CD14-positive monocyte (primary cell): Measurements from ENCODE around the gene CPNE8. TPM values are rescaled to one million over a fixed set of nuclear protein-coding genes. Genes with fewer than 3 reads are reported as not detected.

Source experiments
- DNase-seq, 3 donors: peaks; one replicate each; pipeline ENCODE4 v3.0.0-alpha.2; 2011 to 2022
- H2AFZ ChIP-seq: 2 replicates; pipeline ENCODE4 v1.6.0; 2012; ENCODE audit warnings: mild to moderate bottlenecking, low read depth, low read length, inconsistent platforms; ENCODE audit not compliant: insufficient read depth, poor library complexity, severe bottlenecking
- H3K27ac ChIP-seq, 2 donors: 1 replicate in 1 of 2; 2 replicates in 1 of 2; pipeline ENCODE4 v1.5.1; 2012 to 2013; ENCODE audit warnings: low read length in 2 of 2, control low read depth in 1 of 2, inconsistent platforms in 1 of 2, low read depth in 1 of 2, mild to moderate bottlenecking in 1 of 2
- H3K27me3 ChIP-seq, 2 donors: one replicate each; pipeline versions ENCODE4 v1.6.0 to v1.6.1; 2011 to 2013; ENCODE audit warnings: low read length in 2 of 2; ENCODE audit not compliant: control insufficient read depth in 2 of 2, insufficient read depth in 2 of 2
- H3K36me3 ChIP-seq, 2 donors: replicated peaks in 1 of 2; 1 replicate in 1 of 2; 2 replicates in 1 of 2; pipeline versions ENCODE4 v1.5.1 to v1.6.1; 2012 to 2013; ENCODE audit warnings: low read length in 2 of 2, control low read depth in 1 of 2, inconsistent platforms in 1 of 2, mild to moderate bottlenecking in 1 of 2; ENCODE audit not compliant: insufficient read depth in 2 of 2, control insufficient read depth in 1 of 2
- H3K4me1 ChIP-seq, 2 donors: 1 replicate in 1 of 2; 2 replicates in 1 of 2; pipeline versions ENCODE4 v1.5.1 to v1.6.1; 2012 to 2013; ENCODE audit warnings: low read length in 2 of 2, control low read depth in 1 of 2, inconsistent platforms in 1 of 2, mild to moderate bottlenecking in 1 of 2, moderate library complexity in 1 of 2; ENCODE audit not compliant: insufficient read depth in 2 of 2, control insufficient read depth in 1 of 2
- H3K4me2 ChIP-seq: replicated peaks from 2 replicates; pipeline ENCODE3; 2012; ENCODE audit warnings: low read length, moderate library complexity, mild to moderate bottlenecking; ENCODE audit not compliant: poor library complexity, severe bottlenecking; ENCODE audit errors: extremely low read depth
- H3K4me3 ChIP-seq, 3 experiments: fragments of 200-600 bp in 1 of 3; sonication (generic) in 1 of 3; replicated peaks in 1 of 3; 1 replicate in 2 of 3; 2 replicates in 1 of 3; pipeline ENCODE4 v1.5.1; 2011 to 2013; ENCODE audit warnings: low read length in 3 of 3, mild to moderate bottlenecking in 3 of 3, control low read depth in 2 of 3, low read depth in 2 of 3, inconsistent platforms in 1 of 3, moderate library complexity in 1 of 3
- H3K79me2 ChIP-seq: 2 replicates; pipeline ENCODE4 v1.6.0; 2012; ENCODE audit warnings: mild to moderate bottlenecking, control low read depth, inconsistent platforms, low read length, moderate library complexity; ENCODE audit not compliant: insufficient read depth
- H3K9ac ChIP-seq: 2 replicates; pipeline ENCODE4 v1.6.0; 2017; ENCODE audit warnings: low read length, mild to moderate bottlenecking; ENCODE audit not compliant: insufficient read depth, poor library complexity, severe bottlenecking
- H3K9me3 ChIP-seq, 2 donors: replicated peaks in 1 of 2; 1 replicate in 1 of 2; 2 replicates in 1 of 2; pipeline versions ENCODE4 v1.5.1 to v1.6.1; 2012 to 2013; ENCODE audit warnings: low read length in 2 of 2, control low read depth in 1 of 2; ENCODE audit not compliant: control insufficient read depth in 1 of 2, insufficient read depth in 1 of 2
- H4K20me1 ChIP-seq: 2 replicates; pipeline ENCODE4 v1.6.0; 2012; ENCODE audit warnings: mild to moderate bottlenecking, low read length, control low read depth, moderate library complexity; ENCODE audit not compliant: insufficient read depth
- H3K27ac Mint-ChIP-seq, 7 donors: one replicate each; pipeline ENCODE4 v1.8.0; 2020; ENCODE audit warnings: mild to moderate bottlenecking in 7 of 7, mixed read lengths in 7 of 7, moderate library complexity in 6 of 7, inconsistent platforms in 2 of 7
- H3K27me3 Mint-ChIP-seq, 3 donors: one replicate each; pipeline ENCODE4 v1.8.0; 2021 to 2022; ENCODE audit warnings: low read depth in 3 of 3, mild to moderate bottlenecking in 3 of 3, mixed read lengths in 3 of 3, moderate library complexity in 3 of 3, inconsistent platforms in 1 of 3
- H3K36me3 Mint-ChIP-seq, 2 donors: one replicate each; pipeline ENCODE4 v1.8.0; 2020; ENCODE audit warnings: mixed read lengths in 2 of 2, inconsistent platforms in 1 of 2, mild to moderate bottlenecking in 1 of 2
- H3K4me1 Mint-ChIP-seq: one replicate; pipeline ENCODE4 v1.8.0; 2020; ENCODE audit warnings: mild to moderate bottlenecking, mixed read lengths
- H3K4me3 Mint-ChIP-seq, 2 donors: one replicate each; pipeline ENCODE4 v1.8.0; 2020; ENCODE audit warnings: mild to moderate bottlenecking in 2 of 2, mixed read lengths in 2 of 2, moderate library complexity in 1 of 2
- H3K9me3 Mint-ChIP-seq, 7 donors: one replicate each; pipeline ENCODE4 v1.8.0; 2020 to 2022; ENCODE audit warnings: mixed read lengths in 7 of 7, mild to moderate bottlenecking in 6 of 7, moderate library complexity in 6 of 7, inconsistent platforms in 2 of 7
- CTCF ChIP-seq: fragments of 200-600 bp; IDR thresholded peaks from one replicate; pipeline ENCODE4 v1.8.0; 2022; ENCODE audit warnings: antibody characterized with exemption, mild to moderate bottlenecking
- WGBS: methylation state at CpG from one replicate; pipeline ENCODE4 v1.1.5; 2013; ENCODE audit warnings: missing lambda C conversion rate; ENCODE audit not compliant: insufficient coverage; 5-methylcytosine and 5-hydroxymethylcytosine counted together
- intact Hi-C, 2 donors: fragments of 100-400 bp; cut with micrococcal nuclease; formaldehyde crosslinking; loops; one replicate each; pipeline versions ENCODE4 v1.15.0 to v1.15.1; 2023
- polyA plus RNA-seq, 3 donors: library from polyadenylated mRNA; depleted of rRNA in 1 of 3; unstranded in 2 of 3; stranded (reverse) in 1 of 3; fragments of 300-500 nt in 2 of 3; fragments of >200 nt in 1 of 3; fragmentation: Illumina TruSeq in 2 of 3; gene quantifications; 1 replicate in 2 of 3; 2 replicates in 1 of 3; pipeline ENCODE4 v1.2.3, GENCODE V29; 2012 to 2021

The CPNE8 gene
- polyA plus RNA-seq, 3 donors: 15.2 to 22.5 (median 19.0) TPM

- Histone ChIP-seq H2AFZ (no peak overlapping the region), H3K4me3 (no peak overlapping the region), H3K9ac (no peak overlapping the region), H3K79me2 (no peaks in the 10 kb centered on the region), H4K20me1 (no peaks in the 10 kb centered on the region), H3K36me3 (no peaks in the 10 kb centered on the region), H3K4me2 (no peak overlapping the region), H3K9me3 (no peaks in the 10 kb centered on the region), H3K4me1 (peaks cover 3% of the 10 kb centered on the region in 2 donors), H3K27me3 (no peaks in the 10 kb centered on the region), H3K27ac (no peak overlapping the region)
- Mint-ChIP-seq H3K4me3 (no peak overlapping the region), H3K27ac (no peak overlapping the region), H3K4me1 (peaks cover 3% of the 10 kb centered on the region), H3K9me3 (no peaks in the 10 kb centered on the region), H3K36me3 (no peaks in the 10 kb centered on the region), H3K27me3 (no peaks in the 10 kb centered on the region)
- 90% methylated on average over 1 of the region's 5 CpGs for WGBS
- TF ChIP-seq CTCF: no peak
- DNase-seq: no peak
- intact Hi-C loops: no loop called here
Measured at GRCh38 chr12:38912116-38912515, 6.7 kb upstream of the CPNE8 start.

- H3K4me3 ChIP-seq: no peak overlapping the region
- peaks cover 6 to 7% of the 10 kb centered on the region in 2 donors for H3K4me1 ChIP-seq
- H3K36me3 Mint-ChIP-seq: no peaks in the 10 kb centered on the region
- H3K4me1 Mint-ChIP-seq: peaks cover 7% of the 10 kb centered on the region
- no peaks in the 10 kb centered on the region for H3K27me3 ChIP-seq
- no peaks in the 10 kb centered on the region for H3K79me2 ChIP-seq
- H4K20me1 ChIP-seq: no peaks in the 10 kb centered on the region
- no peaks in the 10 kb centered on the region for H3K27me3 Mint-ChIP-seq
- H3K4me2 ChIP-seq: no peak overlapping the region
- no peaks in the 10 kb centered on the region for H3K9me3 Mint-ChIP-seq
- no peak for TF ChIP-seq CTCF
- no peak overlapping the region for H3K27ac ChIP-seq
- WGBS: no CpG with 5 or more reads among the region's 1 CpG
- H2AFZ ChIP-seq: no peak overlapping the region
- H3K4me3 Mint-ChIP-seq: no peak overlapping the region
- H3K36me3 ChIP-seq: no peaks in the 10 kb centered on the region
- DNase-seq: no peak
- H3K9ac ChIP-seq: no peak overlapping the region
- H3K27ac Mint-ChIP-seq: no peak overlapping the region
- H3K9me3 ChIP-seq: no peaks in the 10 kb centered on the region
- intact Hi-C loops: no loop called here
Measured at GRCh38 chr12:38911611-38912010, 6.2 kb upstream of the CPNE8 start.
